Measurements from ENCODE around the gene RAB4A. TPM values are rescaled to one million over a fixed set of nuclear protein-coding genes. Genes with fewer than 3 reads are reported as not detected.

Gene RAB4A
- total RNA-seq, 4 donors from 2014 or later, result 44.9 to 73.6 (median 60.2) TPM

DNA sequence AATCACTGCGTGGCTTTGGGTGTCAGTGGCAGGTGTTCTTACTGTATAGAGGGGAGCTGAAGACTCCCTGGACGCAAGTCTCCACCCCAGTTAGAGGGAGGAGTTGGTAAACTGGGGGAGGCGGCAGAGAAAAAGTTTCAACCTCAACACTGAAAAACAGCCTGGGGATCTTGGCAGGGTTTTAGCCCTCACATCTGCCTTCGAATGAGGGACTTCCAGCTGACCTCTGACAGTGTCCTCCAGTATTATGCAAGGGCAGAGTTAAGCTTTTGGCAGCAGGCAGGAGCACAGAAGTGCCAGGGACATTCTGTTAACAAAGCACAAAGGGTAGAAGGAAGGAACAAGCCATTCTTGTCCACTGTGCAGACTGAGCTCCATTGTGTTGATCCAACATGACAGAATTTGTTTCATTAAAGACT, 41.2 kb upstream of the RAB4A start:
- Histone ChIP-seq H3K27me3 (no peaks in the 10 kb centered on the region), H3K9me3 (no peaks in the 10 kb centered on the region), H3K36me3 (no peaks in the 10 kb centered on the region), H3K27ac (peak overlapping the region; percentile 77 to 95 (median 86)), H3K4me1 (peaks cover 23 to 37% of the 10 kb centered on the region in 2 donors), H3K4me3 (replicated peaks in 1 of 3) (no peak overlapping the region)
- peak in 1 of 2 donors; percentile 48 for TF ChIP-seq POLR2A (IDR thresholded peaks at IDR 0.05)
- TF ChIP-seq, protein P1, sequence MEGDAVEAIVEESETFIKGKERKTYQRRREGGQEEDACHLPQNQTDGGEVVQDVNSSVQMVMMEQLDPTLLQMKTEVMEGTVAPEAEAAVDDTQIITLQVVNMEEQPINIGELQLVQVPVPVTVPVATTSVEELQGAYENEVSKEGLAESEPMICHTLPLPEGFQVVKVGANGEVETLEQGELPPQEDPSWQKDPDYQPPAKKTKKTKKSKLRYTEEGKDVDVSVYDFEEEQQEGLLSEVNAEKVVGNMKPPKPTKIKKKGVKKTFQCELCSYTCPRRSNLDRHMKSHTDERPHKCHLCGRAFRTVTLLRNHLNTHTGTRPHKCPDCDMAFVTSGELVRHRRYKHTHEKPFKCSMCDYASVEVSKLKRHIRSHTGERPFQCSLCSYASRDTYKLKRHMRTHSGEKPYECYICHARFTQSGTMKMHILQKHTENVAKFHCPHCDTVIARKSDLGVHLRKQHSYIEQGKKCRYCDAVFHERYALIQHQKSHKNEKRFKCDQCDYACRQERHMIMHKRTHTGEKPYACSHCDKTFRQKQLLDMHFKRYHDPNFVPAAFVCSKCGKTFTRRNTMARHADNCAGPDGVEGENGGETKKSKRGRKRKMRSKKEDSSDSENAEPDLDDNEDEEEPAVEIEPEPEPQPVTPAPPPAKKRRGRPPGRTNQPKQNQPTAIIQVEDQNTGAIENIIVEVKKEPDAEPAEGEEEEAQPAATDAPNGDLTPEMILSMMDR (IDR thresholded peaks at IDR 0.05), result no peak
- WGBS, 2 donors, result 20 to 26% methylated on average over 4 of the region's 4 CpGs
- intact Hi-C loops (cut with DNase I), result loop anchor here (10.0 kb wide), 1 partner anchor 495 kb away; the partner anchor contains the start of gene RHOU
- peak; percentile 68 to 72 for DNase-seq

GRCh38 chr1:229230140-229230892, 40.6 kb upstream of the RAB4A start:
- WGBS, 2 donors, result 61 to 79% methylated on average over 11 to 13 of the region's 14 CpGs
- intact Hi-C loops (cut with DNase I), result no loop called here

DNA sequence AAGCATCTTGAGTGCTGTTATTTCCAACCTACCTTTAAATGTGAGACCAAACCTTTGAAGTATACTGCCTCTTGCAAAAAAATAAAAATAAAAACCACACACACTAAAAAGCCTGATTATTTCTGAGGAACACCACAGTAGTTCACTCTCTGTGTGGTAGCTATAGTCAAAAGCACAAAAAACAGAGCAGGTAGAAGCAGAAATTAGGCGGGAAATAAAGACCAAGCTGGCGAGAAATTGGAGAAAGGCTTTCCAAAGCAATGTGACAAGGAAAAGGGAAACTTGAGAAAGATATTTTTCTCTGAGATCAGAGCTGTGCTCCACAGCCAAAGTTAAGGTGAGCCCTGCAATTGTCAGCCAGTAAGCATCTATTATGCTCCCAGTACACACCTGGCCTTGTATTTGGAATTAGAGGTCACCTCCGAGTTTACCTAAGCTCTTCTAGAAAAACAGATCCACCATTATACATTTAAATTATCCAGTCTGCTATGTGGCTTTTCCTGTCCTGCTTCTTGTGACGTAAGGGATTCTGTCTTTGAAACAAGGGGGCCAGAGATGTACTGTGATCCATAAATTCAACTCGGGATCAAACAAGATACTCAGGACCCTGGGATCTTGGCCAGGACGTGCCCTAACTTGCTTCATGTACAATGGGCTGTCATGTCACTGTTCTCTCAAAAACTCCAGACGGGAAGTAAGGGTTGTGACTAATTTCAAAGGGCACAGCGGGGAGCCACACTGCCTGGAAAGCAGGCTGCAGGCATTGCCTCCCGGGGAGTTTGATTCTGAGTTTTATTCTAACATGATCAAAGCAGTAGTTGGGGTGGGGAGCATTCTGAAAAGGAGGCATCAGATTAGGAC, 39.8 kb upstream of the RAB4A start:
- intact Hi-C loops (cut with DNase I), result no loop called here
- peaks cover 23 to 37% of the 10 kb centered on the region in 2 donors for H3K4me1 ChIP-seq
- H3K27me3 ChIP-seq, result no peaks in the 10 kb centered on the region
- WGBS, 2 donors, result 78 to 83% methylated on average over 9 of the region's 9 CpGs
- H3K4me3 ChIP-seq (replicated peaks in 1 of 3), result no peak overlapping the region
- H3K27ac ChIP-seq, result peak overlapping the region in 1 of 3 donors; percentile 86
- no peaks in the 10 kb centered on the region for H3K9me3 ChIP-seq
- TF ChIP-seq POLR2A (IDR thresholded peaks at IDR 0.05), result no peak
- TF ChIP-seq, protein P1 (IDR thresholded peaks at IDR 0.05), result no peak
- DNase-seq, result no peak
- no peaks in the 10 kb centered on the region for H3K36me3 ChIP-seq

More at GRCh38 chr1:229230140-229230892, 40.6 kb upstream of the RAB4A start:
- Histone ChIP-seq H3K4me3 (replicated peaks in 1 of 3) (no peak overlapping the region), H3K4me1 (peaks cover 23 to 37% of the 10 kb centered on the region in 2 donors), H3K27ac (peak overlapping the region; percentile 77 to 95 (median 86)), H3K36me3 (no peaks in the 10 kb centered on the region), H3K9me3 (no peaks in the 10 kb centered on the region), H3K27me3 (no peaks in the 10 kb centered on the region)
- no peak for TF ChIP-seq POLR2A (IDR thresholded peaks at IDR 0.05)
- TF ChIP-seq, protein P1 (IDR thresholded peaks at IDR 0.05), result no peak
- DNase-seq, result no peak

- no peak for TF ChIP-seq POLR2A (IDR thresholded peaks at IDR 0.05)
- TF ChIP-seq, protein P1 (IDR thresholded peaks at IDR 0.05), result no peak
- Histone ChIP-seq H3K27me3 (no peaks in the 10 kb centered on the region), H3K9me3 (no peaks in the 10 kb centered on the region), H3K4me3 (replicated peaks in 1 of 3) (no peak overlapping the region), H3K4me1 (peaks cover 23 to 37% of the 10 kb centered on the region in 2 donors), H3K36me3 (no peaks in the 10 kb centered on the region), H3K27ac (no peak overlapping the region)
- intact Hi-C loops (cut with DNase I), result no loop called here
- no peak for DNase-seq
- WGBS, 2 donors, result 83 to 98% methylated on average over 3 of the region's 3 CpGs
Observed at GRCh38 chr1:229231754-229232119, 39.2 kb upstream of the RAB4A start.

Data from thyroid gland (tissue), 4 donors.